Stimulated activated CD8-positive, alpha-beta memory T cell treated with anti-CD3 and anti-CD28 coated beads, Interleukin-2, amount 100 ng/mL, for 48 hours (primary cell): ENCODE results near the gene COX7A2L.
"Not testable (repeated sequence)": the region's sequence is repeated elsewhere in the genome, so short reads cannot be mapped to it uniquely, and the experiment has no call there.

ENCODE experiments used
- DNase-seq, 2 donors: peaks; one replicate each; pipeline ENCODE4 v3.0.0-alpha.2; 2020; ENCODE audit warnings: low read depth in 2 of 2

Gene COX7A2L, protein sequence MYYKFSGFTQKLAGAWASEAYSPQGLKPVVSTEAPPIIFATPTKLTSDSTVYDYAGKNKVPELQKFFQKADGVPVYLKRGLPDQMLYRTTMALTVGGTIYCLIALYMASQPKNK

GRCh38 chr2:42360890-42361727, at the start of gene COX7A2L:
TSS of gene COX7A2L (minus strand) at chr2:42361217. CDS start at chr2:42361161, 56 bp downstream.
- peak; percentile 90 to 93 for DNase-seq

GRCh38 chr2:42408009-42408408, 47.0 kb upstream of the COX7A2L start:
- DNase-seq = no peak

DNA sequence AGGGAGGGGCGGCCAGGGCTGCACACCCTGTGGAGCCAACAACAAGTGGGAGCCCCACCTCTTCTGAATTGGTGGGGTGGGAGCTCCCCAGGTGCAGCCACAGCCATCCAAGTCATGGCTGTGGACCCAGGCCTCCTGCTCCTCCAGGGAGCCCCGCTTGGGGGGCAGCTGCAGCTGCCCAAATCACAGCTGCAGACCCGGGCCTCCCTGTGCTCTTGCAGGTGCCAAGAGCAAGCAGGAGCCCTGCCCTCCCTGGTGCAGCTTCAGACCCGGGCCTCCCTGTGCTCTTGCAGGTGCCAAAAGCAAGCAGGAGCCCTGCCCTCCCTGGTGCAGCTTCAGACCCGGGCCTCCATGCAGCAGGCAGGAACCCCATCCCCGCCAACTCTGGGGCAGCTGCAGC, 46.5 kb upstream of the COX7A2L start:
- no peak for DNase-seq

GRCh38 chr2:42404676-42405075, 43.7 kb upstream of the COX7A2L start:
- DNase-seq = no peak

DNA sequence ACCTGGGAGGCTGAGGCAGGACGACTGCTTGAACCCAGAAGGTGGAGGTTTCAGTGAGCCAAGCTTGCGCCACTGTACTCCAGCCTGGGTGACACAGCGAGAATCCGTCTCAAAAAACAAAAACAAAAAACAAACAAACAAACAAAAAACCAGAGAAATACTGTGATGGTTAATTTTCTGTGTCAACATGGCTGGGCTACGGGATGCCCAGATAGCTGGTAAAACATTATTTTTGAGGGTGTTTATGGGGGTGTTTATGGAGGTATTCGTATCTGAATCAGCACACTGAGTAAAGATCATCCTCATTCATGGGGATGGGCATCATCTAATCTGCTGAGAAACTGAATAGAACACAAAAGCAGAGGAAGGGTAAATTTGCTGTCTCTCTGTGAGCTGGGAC, 40.8 kb upstream of the COX7A2L start:
- no peak for DNase-seq

DNA sequence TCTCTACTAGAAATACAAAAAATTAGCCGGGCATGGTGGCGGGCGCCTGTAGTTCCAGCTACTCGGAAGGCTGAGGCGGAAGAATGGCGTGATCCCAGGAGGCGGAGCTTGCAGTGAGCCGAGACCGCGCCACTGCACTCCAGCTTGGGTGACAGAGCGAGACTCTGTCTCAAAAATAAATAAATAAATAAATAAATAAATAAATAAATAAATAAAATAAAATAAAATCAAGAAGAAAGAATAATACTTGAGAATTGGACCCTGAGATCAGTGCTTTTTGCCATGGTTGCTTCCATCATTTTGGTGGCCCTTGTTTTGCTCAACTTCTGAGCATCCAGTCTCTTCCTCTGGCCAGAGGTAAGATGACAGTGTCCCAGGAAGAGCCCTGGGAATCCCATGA, 37.0 kb upstream of the COX7A2L start:
- not testable (repeated sequence) for DNase-seq

- not testable (repeated sequence) for DNase-seq
Measured at GRCh38 chr2:42393320-42393719, 32.3 kb upstream of the COX7A2L start.

DNA sequence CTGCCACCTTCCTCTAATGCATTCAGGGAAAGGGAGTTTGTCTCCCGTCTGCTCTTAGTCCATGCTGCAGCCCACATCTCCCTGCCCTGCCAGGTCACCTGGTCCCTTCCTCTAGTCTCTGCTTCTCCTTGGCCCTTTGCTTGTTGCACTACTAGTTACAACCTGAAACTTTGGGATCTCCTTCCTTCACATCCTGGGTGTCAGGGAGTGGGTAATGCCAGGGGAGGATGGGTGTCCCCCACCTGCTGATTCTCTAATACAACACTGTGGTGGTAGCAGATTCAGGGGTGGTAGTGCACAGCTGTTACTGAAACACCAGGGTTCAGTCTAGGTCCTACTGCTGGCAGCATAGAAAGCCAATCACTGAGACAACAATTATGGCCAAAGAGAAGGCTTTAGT, 31.2 kb upstream of the COX7A2L start:
- no peak for DNase-seq

DNA sequence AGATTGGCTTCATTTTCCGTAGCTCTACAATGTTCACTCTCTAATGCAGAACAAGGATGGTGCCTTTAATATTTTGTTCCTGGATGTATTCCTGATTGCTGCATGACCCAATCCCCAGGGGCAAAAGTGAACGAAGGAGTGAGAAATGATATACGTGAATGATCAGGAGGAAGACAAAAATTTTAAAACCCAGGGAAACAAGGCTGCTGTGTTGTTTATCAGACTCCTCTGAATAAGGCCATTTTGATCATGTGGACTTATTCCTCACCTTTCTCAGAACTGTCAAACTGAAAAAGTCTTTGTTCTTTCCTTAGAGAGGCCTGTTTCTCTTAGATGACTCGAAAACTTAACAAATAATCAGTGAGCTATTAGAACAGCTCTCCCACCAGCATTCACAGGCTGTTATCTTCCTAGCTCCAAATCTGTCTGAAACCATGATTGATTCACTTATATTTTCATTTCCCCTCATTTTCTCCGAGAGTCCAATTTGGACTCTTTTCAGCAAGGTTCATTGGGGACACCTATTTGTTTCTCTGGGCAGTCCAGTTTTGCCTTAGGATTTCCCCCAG, 29.5 kb upstream of the COX7A2L start:
- DNase-seq = no peak

DNA sequence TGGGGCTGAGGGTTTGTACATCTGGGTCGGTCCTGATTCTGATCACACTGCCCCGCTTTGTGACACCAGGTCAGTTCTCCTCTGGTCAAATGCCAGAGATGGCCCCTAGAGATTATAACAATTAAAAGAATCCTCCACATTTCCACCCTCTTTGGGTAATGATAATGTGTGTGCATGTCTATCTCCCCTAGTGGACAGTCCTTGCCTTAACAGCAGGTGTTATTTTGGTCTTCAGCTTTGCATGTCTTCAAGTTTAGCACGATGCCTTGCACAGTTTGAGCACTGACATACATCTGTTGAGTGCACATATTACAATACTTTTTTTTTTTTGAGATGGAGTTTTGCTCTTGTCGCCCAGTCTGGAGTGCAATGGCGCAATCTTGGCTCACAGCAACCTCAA, 25.7 kb upstream of the COX7A2L start:
- DNase-seq = no peak

GRCh38 chr2:42385225-42385624, 24.2 kb upstream of the COX7A2L start:
- DNase-seq = no peak

GRCh38 chr2:42383855-42384530, 23.0 kb upstream of the COX7A2L start:
- no peak for DNase-seq

DNA sequence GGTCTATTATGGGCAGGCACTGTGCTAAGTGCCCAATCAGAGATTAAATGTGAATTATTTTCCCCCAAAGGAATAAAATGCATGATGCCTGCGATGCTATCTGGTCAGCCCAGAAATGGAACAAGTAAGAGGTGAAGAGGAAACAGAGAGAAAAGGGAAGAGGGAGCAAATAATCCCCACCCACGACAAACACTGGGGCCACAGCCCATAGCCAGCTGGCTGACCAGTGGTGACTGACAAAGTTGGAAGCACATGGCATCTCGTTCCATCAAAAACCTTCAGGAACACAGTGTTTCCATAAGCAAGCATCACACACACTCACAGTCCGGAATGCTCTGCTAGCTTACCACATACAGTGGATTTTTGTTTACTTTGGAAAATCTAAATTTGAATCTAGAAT, 21.1 kb upstream of the COX7A2L start:
- DNase-seq = no peak

DNA sequence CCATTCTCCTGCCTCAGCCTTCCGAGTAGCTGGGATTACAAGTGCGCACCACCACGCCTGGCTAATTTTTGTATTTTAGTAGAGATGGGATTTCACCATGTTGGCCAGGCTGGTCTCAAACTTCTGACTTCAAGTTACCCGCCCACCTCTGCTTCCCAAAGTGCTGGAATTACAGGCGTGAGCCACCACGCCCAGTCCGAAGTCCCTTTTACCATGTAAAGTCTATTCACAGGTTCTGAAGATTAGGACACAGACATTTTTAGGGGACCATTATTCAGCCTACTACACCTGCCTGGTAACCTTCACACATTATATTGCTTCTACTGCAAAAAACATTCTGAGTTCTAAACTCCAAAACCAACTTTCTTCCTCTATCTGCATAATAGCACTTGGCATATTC, 19.0 kb upstream of the COX7A2L start:
- DNase-seq = not testable (repeated sequence)

GRCh38 chr2:42378415-42378814, 17.4 kb upstream of the COX7A2L start:
- no peak for DNase-seq

GRCh38 chr2:42376758-42377157, 15.7 kb upstream of the COX7A2L start:
- no peak for DNase-seq

- DNase-seq = no peak
Measured at GRCh38 chr2:42372474-42373200, 11.6 kb upstream of the COX7A2L start.

GRCh38 chr2:42371611-42372473, 10.8 kb upstream of the COX7A2L start:
- no peak for DNase-seq

DNA sequence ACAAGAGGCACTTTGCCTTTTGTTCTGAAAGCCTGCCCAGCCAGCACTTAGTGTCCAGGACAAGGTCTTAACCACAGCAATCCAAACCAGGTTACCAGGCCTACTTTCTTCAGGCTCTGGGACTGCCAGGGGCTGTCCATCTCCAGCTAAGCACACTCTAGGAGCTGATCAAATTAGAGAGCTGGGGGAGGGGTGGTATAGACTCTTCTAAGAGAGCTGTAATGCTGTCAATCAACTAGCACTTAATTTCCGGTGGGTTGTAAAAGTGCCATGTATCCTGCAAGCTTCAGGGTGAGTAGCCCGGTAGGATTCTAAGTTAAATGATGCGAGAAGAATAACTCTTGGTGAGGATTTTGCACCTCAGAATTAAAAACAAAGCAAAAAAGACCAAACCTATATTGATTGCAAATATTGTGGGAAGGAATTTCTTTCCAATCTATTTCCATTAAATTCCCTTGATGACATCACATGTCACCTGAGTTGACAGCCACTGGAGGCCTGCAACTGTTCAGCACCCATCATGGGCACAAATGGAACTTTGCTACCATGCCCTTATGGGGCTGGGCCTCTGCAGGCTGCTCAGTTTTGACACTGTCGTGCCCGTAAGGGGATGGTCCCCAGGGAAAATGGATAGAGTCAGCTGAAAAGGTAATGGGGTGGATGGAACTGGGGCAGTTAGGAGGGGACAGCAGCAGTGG, 8.7 kb upstream of the COX7A2L start:
- DNase-seq = no peak

DNA sequence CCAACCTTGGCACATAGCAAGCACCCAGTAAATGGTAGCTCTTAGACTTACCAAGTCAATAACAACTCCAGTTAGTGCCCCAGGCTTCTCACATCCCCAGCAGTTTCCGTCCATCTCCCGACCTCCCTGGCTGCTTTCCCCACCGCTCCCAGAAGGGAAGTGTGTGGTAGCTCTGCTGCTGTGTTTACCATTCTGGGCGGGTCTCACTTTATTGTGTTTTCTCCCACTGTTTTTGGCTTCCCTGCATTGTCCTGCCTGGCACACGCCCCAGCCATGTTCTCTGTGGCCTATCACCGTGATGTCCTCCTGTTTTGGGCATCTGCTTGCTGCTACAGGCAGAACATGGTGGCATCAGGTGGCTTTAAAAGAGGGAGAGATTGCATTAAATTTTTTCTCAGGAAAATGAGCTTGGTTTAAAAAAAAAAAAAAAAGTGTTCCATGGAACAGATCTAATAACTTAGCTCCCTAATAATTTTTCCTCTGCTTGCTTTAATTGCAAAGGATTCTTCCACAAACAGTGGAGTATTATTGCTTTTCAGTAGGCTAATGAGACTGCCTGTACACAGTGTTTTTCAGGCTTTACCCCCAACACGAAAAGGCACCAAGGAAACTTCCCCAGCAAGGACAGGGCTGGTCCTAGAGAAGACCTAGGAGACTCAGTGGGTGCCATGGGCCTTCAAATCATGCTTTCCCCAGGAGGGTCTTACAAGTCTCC, 8.0 kb upstream of the COX7A2L start:
- no peak for DNase-seq
